Effector memory CD4-positive, alpha-beta T cell (primary cell): ENCODE measurements around the gene ANKMY2.
"Not testable (repeated sequence)": the region's sequence is repeated elsewhere in the genome, so short reads cannot be mapped to it uniquely, and the experiment has no call there.

ENCODE experiments used
- DNase-seq, 3 donors: peaks; one replicate each; pipeline ENCODE4 v3.0.0-alpha.2; 2020
- H3K27ac ChIP-seq: 2 replicates; pipeline ENCODE4 v1.7.0; 2013; ENCODE audit warnings: mild to moderate bottlenecking, low read length, moderate library complexity; ENCODE audit not compliant: insufficient read depth, poor library complexity, severe bottlenecking
- H3K27me3 ChIP-seq: replicated peaks from 2 replicates; pipeline ENCODE4 v1.7.0; 2013; ENCODE audit warnings: mild to moderate bottlenecking, low read length; ENCODE audit not compliant: insufficient read depth, control insufficient read depth, poor library complexity, severe bottlenecking
- H3K36me3 ChIP-seq: 2 replicates; pipeline ENCODE4 v1.7.0; 2013; ENCODE audit warnings: mild to moderate bottlenecking, low read length, moderate library complexity; ENCODE audit not compliant: control insufficient read depth, insufficient read depth
- H3K4me1 ChIP-seq: 2 replicates; pipeline ENCODE4 v1.7.0; 2013; ENCODE audit warnings: low read length, mild to moderate bottlenecking; ENCODE audit not compliant: control insufficient read depth, insufficient read depth, poor library complexity, severe bottlenecking
- H3K4me3 ChIP-seq: 2 replicates; pipeline ENCODE4 v1.7.0; 2013; ENCODE audit warnings: low read length, low read depth, mild to moderate bottlenecking; ENCODE audit not compliant: insufficient read depth, poor library complexity, severe bottlenecking
- H3K9me3 ChIP-seq: 2 replicates; pipeline ENCODE4 v1.7.0; 2013; ENCODE audit warnings: mild to moderate bottlenecking, low read length, moderate library complexity; ENCODE audit not compliant: control insufficient read depth

ANKMY2 gene

GRCh38 chr7:16659854-16660497 lies 14.4 kb upstream of the ANKMY2 start:
- H3K36me3 ChIP-seq, DNase-seq, H3K27ac ChIP-seq, H3K9me3 ChIP-seq, H3K4me3 ChIP-seq, H3K27me3 ChIP-seq, H3K4me1 ChIP-seq: not testable (repeated sequence)

- H3K27ac ChIP-seq, result no peak overlapping the region
Observed at GRCh38 chr7:16657656-16658279, 12.2 kb upstream of the ANKMY2 start.

GRCh38 chr7:16656141-16656540 lies 10.6 kb upstream of the ANKMY2 start:
- no peak for DNase-seq
- Histone ChIP-seq H3K4me1 (peaks cover 4% of the 10 kb centered on the region), H3K27ac (no peak overlapping the region), H3K4me3 (no peak overlapping the region), H3K9me3 (no peaks in the 10 kb centered on the region), H3K27me3 (no peaks in the 10 kb centered on the region), H3K36me3 (no peaks in the 10 kb centered on the region)

More at GRCh38 chr7:16657656-16658279, 12.2 kb upstream of the ANKMY2 start:
- H3K9me3 ChIP-seq, result no peaks in the 10 kb centered on the region
- DNase-seq, result no peak
- no peak overlapping the region for H3K4me3 ChIP-seq
- no peaks in the 10 kb centered on the region for H3K27me3 ChIP-seq
- H3K36me3 ChIP-seq, result no peaks in the 10 kb centered on the region
- H3K4me1 ChIP-seq, result no peaks in the 10 kb centered on the region

- Histone ChIP-seq H3K27ac (no peak overlapping the region), H3K27me3 (no peaks in the 10 kb centered on the region), H3K36me3 (no peaks in the 10 kb centered on the region), H3K4me3 (no peak overlapping the region), H3K4me1 (peaks cover 4% of the 10 kb centered on the region), H3K9me3 (no peaks in the 10 kb centered on the region)
- no peak for DNase-seq
Observed at GRCh38 chr7:16655394-16655793, 9.8 kb upstream of the ANKMY2 start.

- no peaks in the 10 kb centered on the region for H3K9me3 ChIP-seq
- peaks cover 4% of the 10 kb centered on the region for H3K4me1 ChIP-seq
Observed at GRCh38 chr7:16652888-16653287, 7.3 kb upstream of the ANKMY2 start.

GRCh38 chr7:16652240-16652583 lies 6.7 kb upstream of the ANKMY2 start:
- no peaks in the 10 kb centered on the region for H3K9me3 ChIP-seq
- no peak for DNase-seq
- peaks cover 6% of the 10 kb centered on the region for H3K4me1 ChIP-seq
- no peak overlapping the region for H3K4me3 ChIP-seq
- no peaks in the 10 kb centered on the region for H3K27me3 ChIP-seq
- H3K36me3 ChIP-seq, result no peaks in the 10 kb centered on the region
- no peak overlapping the region for H3K27ac ChIP-seq

More at GRCh38 chr7:16652888-16653287, 7.3 kb upstream of the ANKMY2 start:
- H3K36me3 ChIP-seq, result no peaks in the 10 kb centered on the region
- no peak for DNase-seq
- no peak overlapping the region for H3K4me3 ChIP-seq
- no peaks in the 10 kb centered on the region for H3K27me3 ChIP-seq
- no peak overlapping the region for H3K27ac ChIP-seq

- Histone ChIP-seq H3K4me3 (no peak overlapping the region), H3K9me3 (no peaks in the 10 kb centered on the region), H3K4me1 (peaks cover 9% of the 10 kb centered on the region), H3K27ac (no peak overlapping the region), H3K36me3 (no peaks in the 10 kb centered on the region), H3K27me3 (no peaks in the 10 kb centered on the region)
- no peak for DNase-seq
Observed at GRCh38 chr7:16651396-16652239, 6.1 kb upstream of the ANKMY2 start.

GRCh38 chr7:16650266-16650665 lies 4.7 kb upstream of the ANKMY2 start:
- Histone ChIP-seq H3K9me3 (no peaks in the 10 kb centered on the region), H3K36me3 (no peaks in the 10 kb centered on the region), H3K4me3 (no peak overlapping the region), H3K27ac (no peak overlapping the region), H3K27me3 (no peaks in the 10 kb centered on the region), H3K4me1 (peaks cover 9% of the 10 kb centered on the region)
- DNase-seq, result no peak

- no peaks in the 10 kb centered on the region for H3K9me3 ChIP-seq
- no peaks in the 10 kb centered on the region for H3K27me3 ChIP-seq
- peaks cover 12% of the 10 kb centered on the region for H3K4me1 ChIP-seq
- no peak overlapping the region for H3K4me3 ChIP-seq
- H3K27ac ChIP-seq, result no peak overlapping the region
- H3K36me3 ChIP-seq, result no peaks in the 10 kb centered on the region
- DNase-seq, result no peak
Observed at GRCh38 chr7:16649196-16649595, 3.6 kb upstream of the ANKMY2 start.

GRCh38 chr7:16648551-16648950 lies 3.0 kb upstream of the ANKMY2 start:
- H3K27ac ChIP-seq, result no peak overlapping the region
- no peak overlapping the region for H3K4me3 ChIP-seq
- H3K9me3 ChIP-seq, result no peaks in the 10 kb centered on the region
- DNase-seq, result no peak
- peaks cover 14% of the 10 kb centered on the region for H3K4me1 ChIP-seq
- no peaks in the 10 kb centered on the region for H3K27me3 ChIP-seq
- H3K36me3 ChIP-seq, result no peaks in the 10 kb centered on the region
